Measurements from ENCODE around the gene TTR. TPM values are rescaled to one million over a fixed set of nuclear protein-coding genes. Genes with fewer than 3 reads are reported as not detected.

Gene TTR
- total RNA-seq, 2 donors from 2014 or later: not detected

DNA sequence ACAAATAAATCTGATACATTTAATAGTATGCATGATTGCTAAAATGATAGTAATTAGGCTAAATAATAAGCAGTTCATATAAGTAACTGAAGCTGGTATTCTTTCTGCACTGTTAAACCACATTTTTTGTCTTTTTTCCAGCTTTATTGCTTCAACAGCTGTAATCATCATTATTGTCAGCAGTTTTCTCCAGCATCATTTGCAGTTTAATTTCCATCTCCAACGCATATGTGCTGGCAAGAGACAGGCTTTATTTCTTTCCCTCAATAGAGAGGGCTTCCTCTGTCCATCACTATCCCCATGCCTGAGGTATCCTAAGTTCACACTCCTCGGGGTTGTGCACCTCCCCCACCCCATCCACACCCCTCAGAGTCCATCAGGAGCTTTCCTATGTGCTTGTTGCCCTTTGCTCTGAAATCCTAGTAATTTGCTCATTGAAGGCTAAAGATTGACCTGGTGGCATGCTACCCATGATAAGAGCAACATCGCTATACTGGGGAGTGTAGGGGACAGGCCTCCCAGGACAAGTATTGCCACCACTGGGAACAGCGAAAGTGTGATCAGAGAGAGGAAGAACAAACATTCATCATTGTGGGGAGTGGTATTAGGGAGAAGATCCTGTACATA lies 55.6 kb downstream of the TTR start:
- no peaks in the 10 kb centered on the region for H3K36me3 ChIP-seq
- no peaks in the 10 kb centered on the region for H3K9me3 ChIP-seq
- H3K4me3 ChIP-seq: no peak overlapping the region
- H3K27me3 ChIP-seq: no peaks in the 10 kb centered on the region
- no peak for TF ChIP-seq CTCF (IDR thresholded peaks at IDR 0.05)
- H3K4me1 ChIP-seq: no peaks in the 10 kb centered on the region
- no peak for DNase-seq (ENCODE audit: low spot score)
- no peak overlapping the region for H3K27ac ChIP-seq

Other genes starting within 250 kb of the TTR start
- gene DSG4, start 215.1 kb upstream of the TTR start, total RNA-seq: not detected
- under 1 TPM in 1 of 2 donors, not detected in 1; 0.08 TPM for gene DSG3, start 144.1 kb upstream of the TTR start, total RNA-seq
- gene DSG2, start 93.7 kb upstream of the TTR start, total RNA-seq: 10 to 100 TPM; 64.4 to 72.7 TPM
- 1 to 10 TPM; 3.4 to 5.6 TPM for gene B4GALT6, start 92.7 kb downstream of the TTR start, total RNA-seq
- not detected for gene SLC25A52, start 169.0 kb downstream of the TTR start, total RNA-seq